HCEC 1CT (cell line): ENCODE data around the gene ADPRHL1.

ENCODE experiments used
- DNase-seq: peaks from one replicate; pipeline ENCODE4 v3.0.0-alpha.2; 2017

Gene ADPRHL1

DNA sequence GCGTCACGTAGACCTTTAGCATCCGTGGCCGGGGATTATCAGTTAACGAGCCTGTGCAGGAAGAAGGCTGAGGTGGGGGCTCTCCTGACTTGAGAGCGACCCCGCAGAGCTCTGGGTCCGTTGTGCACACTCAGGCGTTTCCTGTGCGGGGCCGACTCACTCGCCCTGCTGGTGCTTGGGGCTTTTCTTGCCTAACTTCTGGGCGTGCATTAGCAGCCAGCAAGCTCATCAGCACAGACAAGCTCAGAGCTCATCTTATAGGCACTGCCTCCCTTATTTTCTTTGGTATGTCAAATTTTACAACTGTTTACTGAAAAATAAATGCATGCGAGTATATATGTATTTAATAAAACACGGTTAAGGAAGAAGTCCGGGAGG lies 23.7 kb downstream of the ADPRHL1 start:
- DNase-seq = no peak

DNA sequence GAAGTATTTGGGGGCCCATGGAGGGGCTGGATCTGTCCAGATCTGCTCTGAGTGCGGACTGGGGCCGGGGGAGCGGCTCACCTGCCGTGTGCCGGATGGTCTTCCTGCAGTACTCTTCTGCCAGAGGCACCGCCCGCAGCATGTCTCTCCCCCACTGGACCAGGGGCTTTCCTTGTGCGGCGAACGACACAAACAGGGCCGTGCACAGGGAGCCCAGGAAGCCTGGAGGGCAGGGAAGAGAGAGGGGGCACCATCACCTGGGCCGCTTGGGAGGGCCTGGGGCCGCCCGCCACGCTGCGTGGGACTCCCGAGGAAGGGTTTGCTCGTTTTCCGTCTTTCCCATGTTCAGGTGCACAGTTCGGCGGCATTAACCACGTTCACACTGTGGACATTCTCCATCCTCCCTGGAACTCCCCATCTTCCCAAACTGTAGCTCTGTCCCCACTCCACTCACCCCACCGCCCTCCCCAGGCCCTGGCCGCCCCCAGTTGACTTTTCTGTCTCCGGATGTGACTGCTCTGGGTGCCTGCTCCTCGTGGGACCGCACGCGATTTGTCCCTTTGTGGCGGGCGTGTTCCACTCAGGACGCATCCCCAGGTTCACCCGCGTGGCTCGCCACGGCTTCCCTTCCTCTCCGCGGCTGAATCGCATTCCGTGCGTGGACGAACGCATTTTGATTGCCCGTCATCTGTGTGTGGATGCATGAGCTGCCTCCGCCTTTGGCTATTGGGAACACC lies 24.2 kb downstream of the ADPRHL1 start:
- no peak for DNase-seq

DNA sequence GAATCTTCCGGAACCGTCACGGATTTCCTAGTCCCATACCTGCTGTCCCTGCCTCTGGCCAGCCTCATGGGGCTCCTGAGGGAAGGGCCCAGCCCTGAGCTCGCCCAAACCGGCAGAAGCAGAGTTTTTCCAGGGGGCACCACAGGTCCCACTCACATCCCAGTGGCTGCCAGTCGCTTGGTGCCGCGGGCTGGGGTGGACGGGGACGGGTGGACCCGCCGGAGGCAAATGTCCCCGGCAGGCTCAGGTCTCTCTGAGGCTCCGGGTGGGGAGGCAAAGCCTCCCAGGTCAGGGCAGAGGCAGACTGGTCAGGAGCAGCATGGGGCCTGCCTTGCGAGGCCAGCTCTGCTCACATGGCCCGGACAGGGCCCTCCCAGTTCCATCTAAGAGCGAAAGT lies 24.8 kb downstream of the ADPRHL1 start:
- no peak for DNase-seq

DNA sequence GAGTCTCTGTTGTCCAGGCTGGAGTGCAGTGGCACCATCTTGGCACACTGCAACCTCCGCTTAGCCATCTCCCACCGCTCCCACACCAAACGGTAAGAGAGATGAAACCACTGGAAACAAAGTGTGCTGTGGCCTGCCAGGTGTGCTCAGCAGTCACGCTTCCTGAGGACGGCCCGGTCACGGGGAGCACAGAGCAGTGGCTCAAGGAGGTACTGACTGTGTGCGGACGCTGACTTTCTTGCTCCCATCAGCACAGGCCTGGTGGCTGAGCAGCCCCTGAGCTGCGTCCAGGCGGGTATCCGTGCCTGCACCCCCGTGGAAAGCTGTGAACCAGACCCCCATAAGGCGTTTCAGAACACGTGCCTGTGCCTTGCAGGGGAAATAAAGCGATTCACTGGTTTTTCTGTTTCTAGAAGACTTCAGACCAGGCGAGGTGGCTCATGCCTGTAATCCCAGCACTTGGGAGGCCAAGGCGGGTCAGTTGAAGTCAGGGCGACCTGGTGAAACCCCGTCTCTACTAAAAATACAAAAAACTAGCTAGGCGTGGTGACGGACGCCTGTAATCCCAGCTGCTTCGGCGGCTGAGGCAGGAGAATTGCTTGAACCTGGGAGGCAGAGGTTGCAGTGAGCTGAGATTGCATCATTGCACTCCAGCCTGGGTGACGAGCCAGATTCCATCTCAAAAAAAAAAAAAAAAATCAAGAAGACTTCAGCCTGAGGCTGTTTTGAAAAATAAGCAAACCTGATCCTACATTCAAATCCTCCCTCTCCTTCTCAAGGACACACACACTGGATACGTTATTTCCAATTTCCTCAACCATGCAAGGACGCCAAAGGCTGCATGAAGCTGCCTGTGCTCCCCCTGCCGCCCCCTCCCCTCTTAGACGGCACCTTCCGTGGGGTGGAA lies 25.5 kb downstream of the ADPRHL1 start:
- DNase-seq = no peak

DNA sequence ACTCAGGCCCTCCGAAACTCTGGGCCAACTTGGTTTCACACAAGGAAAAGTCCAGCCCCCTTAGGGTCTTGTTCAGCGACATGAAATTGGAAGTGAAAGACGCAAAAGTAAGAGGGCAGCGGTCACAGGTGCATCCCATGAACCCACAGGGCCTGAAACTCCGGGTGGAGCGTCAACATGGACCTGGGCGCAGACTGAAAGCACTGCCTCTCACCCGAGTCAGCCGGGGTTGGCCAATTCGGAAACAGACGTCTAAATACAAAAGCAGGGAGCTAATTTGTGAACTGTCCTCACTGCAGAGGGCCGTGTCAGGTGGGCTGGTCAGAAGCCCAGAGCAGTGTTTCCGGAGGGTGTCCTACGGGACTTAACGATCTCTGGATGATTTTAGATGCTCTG lies 26.7 kb downstream of the ADPRHL1 start:
- no peak for DNase-seq

DNA sequence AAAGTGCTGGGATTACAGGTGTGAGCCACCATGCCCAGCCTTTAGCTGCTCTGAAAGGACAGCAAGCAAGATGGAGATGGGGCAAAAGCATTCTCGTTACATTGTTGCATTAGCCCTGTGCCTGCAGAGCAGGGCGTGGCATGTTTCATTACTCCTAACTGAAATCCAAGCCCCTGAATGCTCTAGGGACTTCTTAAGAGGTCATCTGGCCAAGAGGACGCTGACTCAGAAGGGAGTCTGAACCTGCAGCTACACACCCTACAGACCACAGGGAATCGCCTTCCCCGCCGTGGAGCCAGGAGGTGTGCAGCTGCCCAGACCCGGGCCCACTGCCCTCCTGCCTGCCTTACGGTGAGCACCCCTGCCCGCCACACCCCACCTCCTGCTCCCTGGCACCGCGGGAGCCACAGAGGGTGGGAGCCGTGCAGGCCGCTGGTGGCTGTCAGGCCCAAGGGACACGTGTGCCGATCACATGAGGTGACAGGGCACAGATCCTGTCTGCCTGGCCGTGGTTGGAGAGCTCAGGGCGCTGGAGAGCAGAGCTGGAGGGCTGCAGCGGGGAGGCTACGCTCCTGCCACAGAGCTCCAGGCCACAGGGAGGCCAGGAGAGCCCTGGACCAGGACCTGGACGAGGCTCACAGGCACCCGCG lies 27.2 kb downstream of the ADPRHL1 start:
- DNase-seq = no peak

DNA sequence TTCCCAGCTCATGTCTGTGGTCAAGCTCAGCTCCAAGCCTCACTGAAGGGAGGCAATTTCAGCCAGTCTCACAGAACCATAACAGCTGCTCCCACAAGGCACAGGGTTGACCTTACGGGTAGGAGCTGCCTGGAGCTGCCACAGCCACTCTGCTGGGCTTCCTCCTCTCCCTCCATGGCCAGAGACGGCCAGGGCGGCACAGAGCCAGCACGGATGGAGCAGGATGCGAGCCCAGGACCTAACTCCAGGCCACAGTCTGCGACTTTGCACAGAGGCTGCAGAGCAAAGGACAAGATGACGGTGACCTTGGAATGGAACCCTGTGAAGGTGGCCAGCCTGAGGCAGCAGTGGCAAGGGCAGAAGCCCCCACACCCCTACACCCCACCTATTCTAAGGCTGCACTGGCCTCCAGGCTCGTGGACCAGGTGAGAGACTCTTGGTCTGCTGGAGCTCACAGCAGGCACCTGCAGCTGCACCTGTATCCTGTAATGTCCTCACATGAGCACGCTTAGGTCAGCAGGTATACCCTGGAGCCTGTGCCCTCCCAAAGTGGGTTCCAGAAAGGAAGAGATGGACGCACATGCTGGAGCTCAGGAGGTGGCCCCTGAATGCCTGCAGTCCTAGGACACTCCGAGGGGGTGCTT lies 29.6 kb downstream of the ADPRHL1 start:
- no peak for DNase-seq

DNA sequence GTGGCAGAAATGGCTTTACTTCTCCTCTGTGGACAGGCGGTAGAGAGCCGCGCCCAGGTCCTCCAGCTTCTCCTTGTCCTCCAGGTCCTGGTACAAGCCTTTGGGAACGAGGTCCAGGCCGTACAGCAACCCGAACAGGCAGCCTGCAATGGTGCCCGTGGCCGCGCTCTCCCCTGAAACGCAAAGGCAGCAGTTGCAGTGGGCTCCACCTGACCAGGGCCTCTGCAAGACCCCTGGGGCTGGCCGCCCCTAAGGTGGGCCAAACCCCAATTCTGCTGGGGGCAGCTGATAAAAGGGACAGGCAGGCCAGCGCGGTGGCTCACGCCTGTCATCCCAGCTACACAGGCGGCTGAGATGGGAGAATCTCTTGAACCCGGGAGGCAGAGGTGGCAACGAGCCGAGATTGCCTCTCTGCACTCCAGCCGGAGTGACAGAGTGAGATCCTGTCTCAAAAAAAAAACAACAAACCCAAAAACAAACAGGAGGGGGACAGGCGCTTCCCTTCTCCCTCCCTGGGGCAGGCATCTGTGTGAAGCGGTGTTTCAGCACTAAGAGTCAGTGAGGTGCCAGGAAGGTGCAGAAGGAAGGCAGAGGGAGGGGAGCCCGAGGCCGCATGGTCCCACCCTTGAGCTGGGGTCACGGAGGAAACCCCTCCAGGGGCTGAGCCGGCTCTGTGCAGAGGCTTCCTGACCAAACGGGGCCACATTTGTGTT lies 30.3 kb downstream of the ADPRHL1 start:
- no peak for DNase-seq

DNA sequence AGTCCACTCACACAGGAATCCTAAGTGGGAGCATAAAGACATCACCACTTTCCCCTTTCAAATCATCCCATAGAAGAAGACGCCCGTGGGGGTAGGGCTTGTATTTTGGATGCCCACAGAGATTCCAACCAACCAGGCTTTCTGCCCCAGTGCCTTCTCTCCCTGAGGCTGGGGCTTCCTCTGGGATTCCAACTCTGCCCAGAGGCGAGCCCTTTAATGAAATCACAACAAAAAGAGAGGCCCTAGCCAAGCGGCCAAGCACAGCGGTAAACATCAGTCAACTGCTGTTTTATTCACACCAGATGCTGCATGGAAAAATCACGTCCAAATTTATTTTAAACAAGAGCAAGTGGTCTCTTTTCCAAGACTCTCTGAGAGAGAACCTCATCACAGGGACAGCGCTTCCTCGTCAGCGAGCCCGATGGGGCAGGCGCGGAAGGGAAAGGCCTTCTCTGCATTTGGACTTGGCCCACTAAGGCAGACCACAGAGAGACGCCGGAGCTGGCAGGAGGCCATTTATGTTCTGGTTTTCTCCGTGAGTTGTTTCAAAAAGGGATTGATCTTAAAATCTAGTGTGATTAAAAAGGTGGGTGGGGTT lies 31.5 kb downstream of the ADPRHL1 start:
- DNase-seq = no peak

DNA sequence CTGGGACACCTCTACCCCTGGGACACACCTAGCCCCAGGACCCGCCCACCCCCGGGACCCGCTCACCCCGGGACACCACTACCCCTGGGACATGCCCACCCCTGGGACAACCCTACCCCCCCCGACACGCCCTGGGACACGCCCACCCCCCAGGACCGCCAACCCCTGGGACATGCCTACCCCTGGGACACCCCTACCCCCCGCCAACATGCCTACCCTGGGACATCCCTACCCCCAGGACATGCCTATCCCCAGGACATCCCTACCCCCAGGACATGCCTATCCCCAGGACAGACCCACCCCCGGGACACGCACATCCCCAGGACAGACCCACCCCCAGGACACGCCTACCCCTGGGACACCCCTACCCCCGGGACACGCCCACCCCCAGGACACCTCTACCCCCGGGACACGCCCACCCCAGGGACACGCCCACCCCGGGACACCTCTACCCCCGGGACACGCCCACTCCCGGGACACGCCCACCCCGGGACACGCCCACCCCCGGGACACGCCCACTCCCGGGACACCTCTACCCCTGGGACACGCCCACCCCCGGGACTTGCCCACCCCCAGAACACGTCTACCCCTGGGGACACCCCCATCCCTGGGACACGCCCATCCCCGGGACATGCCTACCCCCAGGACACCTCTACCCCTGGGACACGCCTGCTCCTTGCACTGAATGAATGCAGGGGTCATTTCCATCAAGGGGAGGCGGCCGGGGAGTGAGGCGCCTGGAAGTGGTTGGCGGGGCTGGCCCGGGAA lies 32.3 kb downstream of the ADPRHL1 start:
- no peak for DNase-seq

DNA sequence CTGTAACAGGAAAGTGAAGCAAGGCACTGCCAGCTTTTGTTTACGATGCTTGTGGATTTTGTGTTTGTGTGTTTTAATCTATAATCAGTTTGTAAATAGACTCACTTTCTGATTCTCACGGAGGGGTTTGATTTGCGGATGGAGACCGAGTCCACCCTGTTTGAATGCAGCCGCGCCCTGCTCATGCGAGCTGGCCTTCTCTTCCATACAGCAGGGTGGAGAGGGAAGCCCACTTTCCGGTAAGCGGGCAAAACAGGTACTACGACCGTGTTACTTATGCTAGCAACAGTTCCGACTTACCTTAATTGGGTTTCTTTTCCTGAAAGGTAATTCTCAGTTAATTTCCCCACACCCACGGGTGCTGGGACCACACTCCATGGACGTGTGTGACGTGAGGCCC lies 33.1 kb downstream of the ADPRHL1 start:
- DNase-seq = no peak

DNA sequence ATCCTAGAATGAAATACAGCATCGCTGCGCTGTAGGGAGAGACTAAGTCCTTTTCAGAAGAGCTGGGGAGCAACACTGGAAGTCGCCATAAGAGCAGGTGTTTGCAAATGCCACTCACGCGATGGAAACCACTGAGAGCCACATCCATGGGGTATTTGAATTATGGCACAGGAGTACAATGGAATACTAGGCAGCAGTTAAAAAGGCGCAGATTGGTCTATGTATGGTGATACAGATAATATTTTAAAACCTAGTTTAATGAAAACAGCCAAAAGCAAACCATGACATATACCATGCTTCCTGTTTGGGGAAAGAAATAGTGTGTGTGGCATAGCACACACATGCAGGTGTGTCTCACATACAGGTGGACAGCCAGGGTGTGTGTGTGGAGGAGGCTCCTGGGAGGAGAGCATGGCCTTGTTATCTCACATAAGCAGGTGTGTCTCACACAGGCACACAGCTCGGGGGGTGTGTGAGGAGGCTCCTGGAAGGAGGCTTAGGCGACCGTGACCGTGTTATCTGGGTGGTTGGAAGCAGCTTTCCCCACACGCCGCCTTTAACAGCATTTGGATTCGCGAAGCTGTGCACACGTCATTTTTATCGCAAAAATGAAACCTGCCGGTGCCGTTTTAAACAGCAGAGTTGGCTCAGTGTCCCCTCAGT lies 33.6 kb downstream of the ADPRHL1 start:
- no peak for DNase-seq

DNA sequence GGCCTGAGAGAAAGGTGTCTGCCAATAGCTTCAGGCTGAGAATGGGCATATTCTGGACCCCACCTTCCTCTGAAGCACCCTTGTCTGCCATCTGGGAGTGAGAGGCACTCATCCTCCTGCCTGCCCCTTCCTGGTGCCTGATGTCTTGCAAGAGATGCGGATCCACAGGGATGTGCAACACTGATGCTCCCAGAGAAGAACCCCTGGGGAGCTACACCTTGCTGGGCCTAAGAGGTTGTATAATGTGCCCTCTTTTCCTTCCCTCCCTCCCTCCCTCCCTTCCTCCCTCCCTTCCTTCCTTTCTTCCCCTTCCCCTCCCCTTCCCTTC lies 34.6 kb downstream of the ADPRHL1 start:
- DNase-seq = no peak

DNA sequence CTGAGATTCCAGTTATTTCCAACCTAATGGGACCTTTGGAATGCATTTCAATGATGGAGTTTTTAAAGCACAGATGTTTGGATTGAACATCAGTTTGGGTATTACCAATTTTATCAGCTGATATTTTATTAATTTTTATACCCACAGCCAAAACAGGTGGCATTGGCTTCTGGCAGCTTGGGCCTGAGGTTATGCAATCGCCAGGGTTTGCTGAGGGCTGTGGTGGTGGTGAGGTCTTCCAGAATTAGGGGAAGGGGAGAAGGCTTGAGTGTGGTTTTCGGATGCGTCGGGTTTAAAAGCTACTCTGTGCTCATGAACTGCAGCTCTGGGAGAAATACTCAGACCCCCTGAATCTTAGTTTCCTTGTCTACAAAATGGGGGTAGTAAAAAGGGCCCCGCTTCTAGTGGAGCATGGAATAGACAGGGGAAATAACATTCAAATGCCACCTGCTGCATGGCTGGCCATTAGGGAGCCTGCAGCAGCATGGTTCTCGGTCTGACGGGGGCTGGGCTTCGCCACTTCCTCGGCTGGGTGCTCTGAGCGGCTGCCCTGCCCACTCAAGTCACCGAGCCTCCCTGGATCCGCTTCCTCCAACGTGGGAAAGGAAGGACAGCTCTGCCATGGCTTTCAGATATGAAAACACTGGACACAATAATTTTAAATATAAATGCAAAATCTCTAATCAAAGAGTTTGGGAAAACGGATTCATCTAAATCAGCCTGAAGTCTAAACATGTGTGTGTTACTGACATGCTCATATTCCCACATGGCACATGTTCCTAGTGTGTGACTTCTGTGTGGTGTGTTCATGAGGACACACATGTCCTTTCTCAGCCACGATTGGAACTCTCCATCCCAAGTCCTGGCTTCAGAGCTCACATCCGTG lies 35.2 kb downstream of the ADPRHL1 start:
- no peak for DNase-seq

DNA sequence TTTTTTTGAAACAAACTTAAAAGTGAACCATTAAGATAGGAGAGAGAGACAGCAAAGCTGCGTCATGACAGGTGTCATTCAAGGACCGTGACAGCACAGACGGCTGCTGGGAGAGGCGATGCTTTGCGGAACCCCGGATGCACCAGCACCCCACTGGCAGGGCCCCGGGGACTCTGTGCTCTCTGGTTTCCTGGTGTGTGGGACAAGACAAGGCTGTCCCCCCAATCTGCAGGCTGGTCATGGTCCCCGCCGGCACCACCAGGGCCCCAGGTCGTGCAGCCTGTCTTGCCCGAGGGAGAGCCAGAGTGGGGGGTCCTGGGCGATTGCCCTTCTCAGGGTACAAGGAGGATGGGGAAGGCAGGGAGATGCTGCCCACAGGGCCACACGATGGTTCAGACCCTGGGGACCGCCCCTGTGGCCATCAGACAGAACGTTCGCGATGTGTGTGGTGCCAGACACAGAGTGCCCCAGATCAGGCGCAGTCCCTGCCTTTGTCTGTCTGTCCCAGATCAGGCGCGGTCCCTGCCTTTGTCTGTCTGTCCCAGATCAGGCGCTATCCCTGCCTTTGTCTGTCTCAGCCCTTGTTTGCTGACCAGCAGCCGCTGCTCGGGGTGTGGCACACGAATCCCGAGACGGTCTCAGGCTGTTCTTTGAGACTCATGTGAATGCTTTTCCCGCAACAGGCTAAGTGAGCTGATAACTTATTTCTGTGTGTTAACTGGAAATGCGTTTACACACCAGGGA lies 36.1 kb downstream of the ADPRHL1 start:
- DNase-seq = no peak

DNA sequence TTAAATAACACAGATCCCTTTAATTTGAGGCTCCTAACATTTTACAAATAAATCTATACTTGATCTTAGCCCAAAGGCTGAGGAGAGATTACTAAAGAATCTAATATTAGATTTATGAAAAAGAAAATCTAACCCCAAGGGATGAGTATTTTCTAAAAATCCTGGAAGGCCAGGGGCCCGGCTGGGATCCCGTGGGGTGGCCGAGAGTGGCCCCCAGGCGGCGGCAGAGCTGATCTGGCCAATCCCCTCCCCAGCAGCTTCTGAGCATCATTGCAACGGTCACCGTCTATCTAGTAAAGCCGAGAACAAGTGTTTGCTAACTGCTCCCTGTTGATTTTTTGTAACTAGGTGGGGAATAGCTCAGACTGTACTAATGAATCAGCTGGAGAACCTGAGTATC lies 37.5 kb downstream of the ADPRHL1 start:
- no peak for DNase-seq

DNA sequence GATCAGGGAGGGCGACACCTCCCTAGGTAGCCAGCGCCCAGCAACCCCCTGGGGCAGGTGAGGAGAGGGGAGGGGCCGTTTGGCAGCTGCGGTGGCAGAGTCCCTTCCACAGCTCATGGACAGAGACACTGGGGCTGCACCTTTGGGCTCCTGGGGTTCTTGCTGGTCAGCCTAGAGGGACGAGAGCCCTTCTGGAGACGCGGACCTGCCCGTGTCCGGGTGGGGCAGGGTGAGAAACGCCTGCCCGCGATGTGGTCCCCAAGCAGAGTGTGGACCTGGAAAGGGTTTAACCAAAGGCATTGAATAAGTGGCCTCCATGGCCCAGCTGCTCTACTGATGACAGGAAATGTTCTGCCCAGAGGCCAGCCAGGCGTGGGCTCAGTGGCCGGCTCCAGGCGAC lies 38.3 kb downstream of the ADPRHL1 start:
- DNase-seq = no peak

DNA sequence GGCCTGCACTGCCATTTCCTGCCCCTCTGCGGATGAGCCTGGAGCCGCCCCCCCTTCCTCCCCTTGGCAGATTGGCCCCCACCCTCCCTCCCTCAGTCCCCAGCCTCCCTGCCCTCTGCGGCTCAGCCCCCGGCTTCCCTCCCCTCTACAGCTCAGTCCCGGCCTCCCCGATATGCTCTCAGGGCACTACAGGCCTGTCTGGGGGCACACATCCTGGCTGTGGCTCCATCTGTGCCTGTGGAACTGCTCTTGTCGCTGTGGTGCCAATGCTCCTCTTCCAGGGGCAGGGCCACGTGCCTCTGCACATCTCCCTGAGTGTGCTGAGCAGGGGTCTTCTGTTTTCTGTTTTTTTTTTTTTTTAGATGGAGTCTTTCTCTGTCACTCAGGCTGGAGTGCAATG lies 39.0 kb downstream of the ADPRHL1 start:
- no peak for DNase-seq

DNA sequence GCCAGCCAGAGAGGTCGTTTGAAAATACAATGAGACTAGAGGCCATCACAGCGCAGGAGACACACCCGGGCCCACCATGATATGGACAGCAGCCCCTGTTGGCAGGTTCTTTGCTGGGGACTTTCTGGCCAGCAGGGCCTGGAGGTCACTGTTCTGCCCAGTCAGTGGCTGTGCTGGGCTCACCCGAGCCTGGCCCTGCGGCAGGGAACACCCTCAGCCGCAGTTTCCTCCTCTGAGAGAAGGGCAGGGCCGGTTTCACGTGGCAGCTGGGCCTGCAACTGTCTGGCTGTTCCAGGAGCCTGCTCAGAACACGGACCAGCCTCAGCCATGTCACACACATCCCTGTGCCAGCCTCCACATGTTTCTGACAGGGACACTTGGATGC lies 39.4 kb downstream of the ADPRHL1 start:
- no peak for DNase-seq
